NCI-H1092 treated with DMSO at 0.1 percent for 48 hours (cell line): ENCODE data around the gene RFC5.
"Not testable (repeated sequence)": the region's sequence is repeated elsewhere in the genome, so short reads cannot be mapped to it uniquely, and the experiment has no call there.

Experiments used
- DNase-seq: peaks from one replicate; lab custom pipeline; 2025; lab: John Stamatoyannopoulos, UW

The RFC5 gene, protein sequence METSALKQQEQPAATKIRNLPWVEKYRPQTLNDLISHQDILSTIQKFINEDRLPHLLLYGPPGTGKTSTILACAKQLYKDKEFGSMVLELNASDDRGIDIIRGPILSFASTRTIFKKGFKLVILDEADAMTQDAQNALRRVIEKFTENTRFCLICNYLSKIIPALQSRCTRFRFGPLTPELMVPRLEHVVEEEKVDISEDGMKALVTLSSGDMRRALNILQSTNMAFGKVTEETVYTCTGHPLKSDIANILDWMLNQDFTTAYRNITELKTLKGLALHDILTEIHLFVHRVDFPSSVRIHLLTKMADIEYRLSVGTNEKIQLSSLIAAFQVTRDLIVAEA

DNA sequence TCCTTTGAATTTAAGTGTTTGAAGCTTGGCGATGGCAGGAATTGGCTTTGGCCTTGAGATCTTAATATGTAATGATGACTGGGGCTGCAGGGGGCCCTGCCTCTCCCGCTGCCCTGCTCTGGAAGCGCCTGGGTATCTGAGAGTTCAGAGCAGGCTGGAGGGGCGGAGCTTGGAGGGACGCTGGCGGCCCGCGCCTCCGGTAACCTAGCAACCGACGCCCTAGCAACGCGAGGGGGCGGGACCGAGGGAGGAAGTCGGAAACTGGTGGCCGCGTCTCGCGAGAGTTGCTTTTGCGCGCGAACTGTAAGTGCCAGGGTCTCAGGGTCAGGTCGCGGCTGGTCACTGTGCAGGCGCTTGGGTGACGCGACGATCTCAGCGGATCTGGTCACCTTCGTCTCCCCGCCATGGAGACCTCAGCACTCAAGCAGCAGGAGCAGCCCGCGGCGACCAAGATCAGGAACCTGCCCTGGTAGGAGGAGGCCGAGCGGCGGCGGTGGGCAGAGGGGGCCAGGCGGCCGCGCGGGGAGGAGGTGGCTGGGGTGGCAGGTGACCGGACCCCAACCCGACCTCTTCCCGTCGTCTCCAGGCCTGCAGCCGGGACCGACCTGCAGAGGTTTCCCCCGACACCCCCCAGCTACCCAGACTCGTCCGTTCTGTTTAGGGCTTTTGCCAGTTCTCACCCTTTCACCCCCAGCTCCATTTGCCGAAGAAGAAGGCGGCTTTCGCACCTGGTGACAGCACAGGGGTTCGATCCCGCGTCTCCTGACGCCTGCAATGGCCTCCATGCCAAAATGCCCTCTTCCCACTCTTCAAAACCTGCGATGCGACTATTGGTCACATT, at the start of gene RFC5:
RFC5 (plus strand) TSS at position 280 of the 841 bp plus-strand sequence; CDS start at position 405, 125 bp downstream.
- peak; percentile 96 for DNase-seq

DNA sequence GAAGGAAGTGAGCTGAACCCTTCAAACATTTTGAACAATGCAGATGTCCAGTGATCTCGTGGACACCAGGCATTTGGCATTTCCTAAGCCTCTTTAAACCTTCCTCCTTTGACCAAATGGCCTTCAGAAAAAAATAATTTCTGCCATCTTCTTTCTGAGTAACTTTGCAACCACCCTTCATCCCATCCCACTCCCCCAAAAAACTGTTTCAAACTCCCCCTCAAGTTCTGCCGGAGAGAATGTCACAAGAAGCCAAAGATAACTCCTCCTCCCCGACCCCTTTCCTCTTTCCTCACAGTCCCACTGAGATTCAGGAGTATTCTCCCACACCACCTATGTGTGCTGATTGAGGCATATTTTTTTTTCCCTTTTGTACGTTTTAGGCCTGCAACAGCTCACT, 49.5 kb upstream of the RFC5 start:
- no peak for DNase-seq

DNA sequence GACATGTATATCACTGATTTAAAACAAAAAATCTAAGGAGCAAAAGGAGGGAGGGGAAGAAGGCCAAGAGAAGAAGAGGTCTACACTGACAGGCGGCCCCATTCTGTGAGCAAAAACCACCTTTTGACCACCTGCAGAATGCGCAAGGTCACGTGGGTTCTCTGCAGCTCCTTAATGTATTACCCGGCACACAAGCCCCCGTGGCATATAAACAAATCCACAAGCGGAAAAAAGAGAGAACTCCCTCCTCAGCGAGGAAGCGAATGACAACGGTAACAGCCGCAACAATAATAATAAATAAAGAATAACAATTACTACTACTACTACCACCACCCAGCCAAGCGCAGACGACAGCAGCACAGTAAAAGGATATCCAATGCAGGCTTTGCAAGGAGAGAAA, 49.0 kb upstream of the RFC5 start:
- DNase-seq = no peak

DNA sequence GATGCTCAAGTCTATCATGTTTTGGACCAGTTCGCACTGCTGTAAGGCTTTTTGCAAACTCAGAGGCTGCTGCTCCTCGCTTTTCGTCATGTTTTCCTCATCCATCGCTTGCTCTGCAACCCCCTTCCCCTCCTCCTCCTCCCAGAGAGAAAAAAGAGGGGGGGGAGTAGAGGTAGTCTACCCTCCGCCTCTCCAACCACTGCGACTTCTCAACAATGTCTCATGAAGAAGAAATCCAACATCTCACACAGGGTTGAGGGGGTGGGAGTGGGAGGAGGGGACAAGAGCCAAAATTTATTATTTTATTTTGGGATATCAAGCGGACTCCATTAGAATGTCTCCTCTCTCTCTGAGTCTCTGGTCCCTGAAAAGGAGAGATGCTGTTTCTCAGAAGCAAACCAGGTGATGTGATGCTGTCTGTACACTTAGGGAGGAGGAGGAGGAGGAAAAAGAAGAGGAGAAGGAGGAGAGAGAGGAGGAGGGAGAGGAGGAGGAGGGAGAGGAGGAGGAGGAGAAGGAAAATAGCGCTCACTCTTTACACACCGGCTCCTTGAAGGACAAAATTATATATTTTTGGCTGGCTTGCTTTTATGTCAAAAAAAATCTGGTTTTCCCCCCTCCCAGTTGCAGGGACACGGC, 48.2 kb upstream of the RFC5 start:
- DNase-seq = no peak

DNA sequence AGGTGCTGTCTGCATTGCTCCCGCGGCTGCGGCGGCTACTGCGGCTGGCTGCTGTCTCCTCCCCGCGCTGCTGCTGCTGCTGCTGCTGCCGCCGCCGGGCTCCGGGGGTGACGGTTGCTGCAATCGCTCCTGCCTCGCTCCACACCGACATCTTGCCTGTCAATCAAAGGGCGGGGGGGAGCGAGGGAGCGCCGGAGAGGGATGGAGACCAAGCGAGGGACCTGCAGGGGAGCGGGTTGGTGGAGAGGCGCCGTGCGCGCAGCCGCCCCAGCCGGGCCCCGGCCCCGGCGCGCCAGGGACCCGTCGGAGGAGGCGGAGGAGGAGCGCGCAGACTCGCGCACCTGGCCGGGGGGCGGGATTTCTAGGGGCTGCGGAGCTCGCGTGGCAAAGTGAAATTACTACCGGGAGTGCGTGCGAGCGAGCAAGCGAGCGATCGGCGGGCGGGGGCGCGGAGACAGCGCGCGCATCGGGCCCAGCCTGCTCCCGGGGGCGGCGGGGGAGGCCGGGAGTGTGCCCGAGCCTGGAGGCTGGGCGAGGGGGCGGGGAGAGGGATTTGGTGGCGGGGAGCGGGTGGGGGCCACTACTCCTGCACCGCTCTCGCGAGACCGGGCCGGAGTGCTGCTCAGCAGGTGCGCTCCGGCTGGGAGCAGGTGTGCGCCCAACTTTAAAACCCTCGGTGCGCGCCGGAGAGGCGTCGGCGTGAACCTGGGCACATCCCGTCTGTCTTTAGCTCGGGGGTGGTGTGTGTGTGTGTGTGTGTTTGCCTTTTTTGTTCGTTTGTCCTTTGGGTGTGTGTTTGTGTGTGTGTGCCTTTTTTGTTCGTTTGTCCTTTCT, 47.5 kb upstream of the RFC5 start, which contains the start of gene KSR2:
KSR2 (minus strand) TSS at position 165 of the 834 bp plus-strand sequence. CDS start 735 bp downstream, outside the sequence.
- peak; percentile 84 for DNase-seq

DNA sequence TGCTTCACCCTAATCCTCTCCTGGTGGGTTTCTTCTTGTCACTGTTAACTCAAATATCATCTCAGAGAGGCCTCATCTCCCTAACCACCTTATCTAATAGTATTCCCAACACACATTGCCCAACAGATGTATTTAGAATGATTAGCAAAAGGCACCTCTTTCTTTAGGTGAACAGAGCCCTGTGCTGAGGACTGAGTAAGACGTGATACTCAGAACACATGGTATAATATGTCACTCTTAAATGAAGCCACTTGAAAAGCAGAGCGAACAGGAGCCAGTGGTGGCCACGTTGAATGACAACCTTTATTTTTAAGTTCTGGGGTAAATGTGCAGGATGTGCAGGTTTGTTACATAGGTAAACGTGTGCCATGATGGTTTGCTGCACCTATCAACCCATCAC, 46.2 kb upstream of the RFC5 start:
- no peak for DNase-seq

DNA sequence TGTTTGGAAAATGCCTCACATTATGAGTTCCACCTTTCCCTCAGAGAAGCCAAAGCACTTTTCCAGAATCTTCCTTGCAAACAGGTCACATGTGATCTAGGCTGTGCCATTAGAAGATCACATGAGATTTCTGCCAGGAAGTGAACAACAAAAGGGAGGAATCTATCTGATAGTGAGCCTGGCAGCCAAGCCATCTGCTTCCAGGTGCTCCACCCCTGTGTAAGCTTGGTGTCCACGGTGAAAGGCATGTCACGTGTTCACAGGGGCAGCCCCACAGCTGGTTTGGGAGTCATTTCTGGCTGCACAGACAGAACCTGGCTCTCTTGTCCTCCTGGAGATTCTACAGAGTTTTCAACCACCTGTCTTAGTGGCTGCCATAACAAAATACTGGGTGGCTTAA, 44.2 kb upstream of the RFC5 start:
- DNase-seq = no peak

DNA sequence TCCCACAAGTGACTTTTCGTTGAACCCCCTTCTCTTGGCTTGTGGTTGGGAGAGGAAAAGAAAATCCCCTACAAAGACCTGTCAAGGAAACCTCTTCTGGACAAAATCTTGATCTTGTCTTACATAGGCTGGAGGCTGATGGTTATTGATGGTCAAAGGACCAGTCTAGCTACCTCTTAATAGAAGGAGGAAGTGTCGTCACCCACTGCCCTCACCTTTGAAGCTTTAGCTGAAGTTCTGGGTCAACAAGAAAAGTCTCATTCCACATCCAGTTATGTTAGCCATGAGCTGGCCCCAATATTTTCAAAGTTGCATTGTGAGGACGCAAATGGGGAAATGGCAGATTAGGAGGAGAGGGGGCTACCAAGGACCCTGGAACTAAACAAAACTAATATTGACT, 41.5 kb upstream of the RFC5 start:
- DNase-seq = no peak

DNA sequence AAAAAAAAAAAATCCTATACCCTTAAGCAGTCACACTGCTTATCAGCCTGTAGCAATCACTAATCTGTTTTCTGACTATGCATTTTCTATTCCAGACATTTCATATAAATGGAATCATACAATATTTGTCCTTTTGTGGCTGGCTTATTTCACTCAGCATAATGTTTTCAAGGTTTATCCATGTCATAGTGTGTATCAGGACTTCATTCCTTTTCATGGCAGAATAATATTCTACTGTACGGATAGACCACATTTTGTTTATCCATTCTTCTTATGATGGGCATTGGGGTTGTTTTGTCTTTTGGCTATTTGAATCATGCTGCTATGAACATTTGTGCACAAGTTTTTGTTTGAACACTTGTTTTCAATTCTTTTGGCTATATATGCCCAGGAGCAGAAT, 39.1 kb upstream of the RFC5 start:
- no peak for DNase-seq

DNA sequence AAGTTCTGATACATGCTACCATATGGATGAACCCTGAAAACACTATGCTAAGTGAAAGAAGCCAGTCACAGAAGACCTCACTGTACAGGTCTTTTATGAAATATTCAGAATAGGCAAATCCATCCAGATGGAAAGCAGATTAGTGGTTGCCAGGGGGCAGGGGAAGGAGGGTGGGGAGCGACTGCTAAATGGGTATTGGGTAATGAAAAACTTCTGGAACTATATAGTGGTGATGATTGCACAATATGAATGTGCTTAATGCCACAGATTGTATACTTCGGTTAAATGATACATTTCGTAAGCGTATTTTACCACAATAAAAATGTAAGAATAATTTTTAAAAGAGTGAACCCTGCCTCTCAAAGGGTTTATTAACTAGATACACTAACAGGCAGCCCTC, 35.9 kb upstream of the RFC5 start:
- no peak for DNase-seq

DNA sequence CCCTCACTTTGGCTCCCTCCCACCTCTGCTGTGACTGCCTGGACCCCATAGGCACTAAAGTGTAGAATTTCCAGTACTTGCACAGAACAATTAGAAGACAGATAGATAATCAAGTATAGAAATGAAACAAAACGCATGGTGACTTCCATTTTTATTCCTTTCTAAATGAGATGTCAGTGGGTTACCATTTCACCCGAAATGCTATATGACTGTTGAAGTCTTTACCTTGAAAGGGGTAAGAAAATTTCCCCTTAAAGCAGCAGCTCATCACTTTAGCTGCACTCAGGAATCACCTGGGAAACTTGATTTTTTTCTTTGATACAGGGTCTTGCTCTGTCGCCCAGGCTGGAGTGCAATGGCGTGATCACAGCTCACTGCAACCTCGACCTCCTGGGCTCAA, 35.2 kb upstream of the RFC5 start:
- no peak for DNase-seq

DNA sequence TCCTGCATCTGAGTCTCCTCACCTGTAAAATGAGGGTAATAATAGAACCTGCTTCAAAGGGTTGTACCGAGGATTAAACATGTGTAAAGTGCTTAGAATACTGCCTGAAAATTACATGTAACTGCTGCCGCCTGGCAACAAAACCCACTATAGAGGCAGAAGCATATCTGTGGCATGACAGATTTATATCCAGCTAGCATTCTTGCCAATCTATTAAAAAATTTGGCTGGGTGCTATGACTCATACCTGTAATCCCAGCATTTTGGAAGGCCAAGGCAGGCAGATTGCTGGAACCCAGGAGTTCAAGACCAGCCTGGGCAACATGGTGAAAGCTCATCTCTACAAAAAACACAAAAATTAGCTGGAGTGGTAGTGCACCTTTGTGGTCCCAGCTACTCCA, 31.3 kb upstream of the RFC5 start:
- no peak for DNase-seq

DNA sequence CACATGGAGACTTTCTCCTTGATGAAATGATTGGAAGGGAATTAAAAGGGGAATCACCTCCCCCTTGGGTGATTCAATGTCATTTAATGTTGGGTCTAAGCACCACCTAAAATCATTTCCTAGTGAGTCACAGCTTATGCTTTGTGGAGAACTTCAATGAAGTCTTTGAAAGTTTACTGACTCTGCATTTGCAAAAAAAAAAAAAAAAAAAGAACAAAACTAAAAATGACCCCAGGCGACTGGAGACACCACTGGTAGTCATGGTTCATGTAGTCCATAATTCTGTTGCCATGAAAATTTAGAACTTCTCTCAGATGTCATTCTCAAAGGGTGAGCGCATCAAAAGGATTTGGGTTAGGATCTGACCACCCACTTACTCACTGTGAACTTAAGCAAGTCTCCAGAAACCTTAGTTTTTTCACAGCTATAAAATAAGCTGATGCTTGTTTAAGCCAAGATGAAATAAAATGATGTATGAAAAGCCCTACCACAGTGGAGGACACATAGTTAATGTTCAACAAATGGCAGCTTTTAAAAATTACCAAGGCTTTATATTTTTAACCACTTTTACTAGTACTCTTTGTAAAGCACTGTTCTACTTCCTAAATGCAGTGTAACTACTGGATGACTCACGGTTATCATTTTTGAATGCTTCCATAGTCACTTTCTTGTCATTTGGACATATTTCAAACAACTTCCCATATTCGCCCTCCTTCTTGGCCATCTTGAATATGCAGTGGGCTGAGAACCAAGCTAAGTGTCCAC, 29.6 kb upstream of the RFC5 start:
- no peak for DNase-seq

DNA sequence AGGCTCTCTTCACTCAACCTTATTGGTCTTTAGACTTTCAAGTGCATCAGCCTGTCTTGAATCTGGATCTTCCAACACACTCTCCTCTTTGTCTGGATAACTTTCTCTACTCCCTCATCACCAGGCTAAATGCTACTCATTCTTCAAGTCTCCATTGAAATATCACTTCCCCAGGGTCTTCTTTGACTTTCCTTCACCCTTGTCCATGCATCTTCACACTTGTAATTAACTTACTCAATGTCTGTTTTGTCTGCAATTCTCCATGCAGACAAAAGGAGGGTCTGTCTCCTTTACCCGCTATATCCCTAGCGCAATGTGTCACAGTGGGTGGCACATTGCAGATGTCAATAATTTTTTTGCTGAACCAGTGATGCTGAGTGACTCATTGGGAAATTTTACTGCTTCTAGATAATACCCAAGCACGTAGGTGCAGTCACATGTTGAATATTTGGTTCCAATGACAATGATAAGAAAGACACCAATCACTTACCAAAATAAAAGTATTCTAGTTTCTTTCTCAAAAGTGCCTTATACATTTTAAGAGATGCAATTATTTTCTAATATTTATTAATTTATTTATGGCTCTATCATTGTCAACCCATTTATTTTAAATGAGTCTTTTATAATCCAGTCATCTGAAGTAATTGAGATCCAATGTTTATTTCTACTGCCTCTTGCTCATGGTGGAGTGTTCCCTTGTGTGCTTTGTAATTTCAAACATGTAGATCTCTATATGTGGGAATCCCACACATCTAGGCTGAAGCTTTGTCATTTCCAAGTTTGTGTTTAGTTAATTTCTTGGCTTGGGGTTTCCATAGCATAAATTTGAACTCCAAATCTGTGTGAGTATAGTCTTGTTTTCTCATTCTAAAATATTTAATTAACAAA, 21.7 kb upstream of the RFC5 start:
- no peak for DNase-seq

DNA sequence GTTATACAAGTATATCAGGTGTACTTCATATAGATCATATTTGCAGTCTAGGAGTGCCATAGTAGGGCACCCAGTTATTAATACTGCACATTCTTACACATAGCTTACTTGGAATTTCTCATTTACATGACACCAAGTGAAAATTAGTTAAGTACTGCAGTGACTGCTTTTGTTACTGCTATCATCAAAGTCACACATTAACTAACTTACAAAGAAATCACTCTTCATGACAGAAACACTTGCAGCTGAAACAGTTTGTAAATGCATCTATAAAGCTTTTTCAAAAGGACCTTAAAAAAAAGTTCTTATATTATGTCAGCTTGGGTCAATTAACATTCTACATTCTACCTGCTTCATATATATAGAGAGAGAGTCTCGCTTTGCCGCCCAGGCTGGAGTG, 17.8 kb upstream of the RFC5 start:
- DNase-seq = no peak

DNA sequence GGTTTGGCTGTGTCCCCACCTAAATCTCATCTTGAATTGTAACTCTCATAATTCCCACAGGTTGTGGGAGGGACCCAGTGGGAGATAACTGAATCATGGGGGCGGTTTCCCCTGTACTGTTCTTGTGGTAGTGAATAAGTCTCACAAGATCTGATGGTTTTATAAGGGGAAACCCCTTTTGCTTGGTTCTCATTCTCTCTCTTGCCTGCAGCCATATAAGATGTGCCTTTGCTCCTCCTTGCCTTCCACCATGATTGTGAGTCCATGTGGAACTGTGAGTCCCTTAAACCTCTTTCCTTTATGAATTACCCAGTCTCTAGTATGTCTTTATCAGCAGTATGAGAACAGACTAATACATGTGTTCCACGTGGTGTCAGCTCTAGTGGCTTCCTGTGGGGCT, 16.7 kb upstream of the RFC5 start:
- not testable (repeated sequence) for DNase-seq

DNA sequence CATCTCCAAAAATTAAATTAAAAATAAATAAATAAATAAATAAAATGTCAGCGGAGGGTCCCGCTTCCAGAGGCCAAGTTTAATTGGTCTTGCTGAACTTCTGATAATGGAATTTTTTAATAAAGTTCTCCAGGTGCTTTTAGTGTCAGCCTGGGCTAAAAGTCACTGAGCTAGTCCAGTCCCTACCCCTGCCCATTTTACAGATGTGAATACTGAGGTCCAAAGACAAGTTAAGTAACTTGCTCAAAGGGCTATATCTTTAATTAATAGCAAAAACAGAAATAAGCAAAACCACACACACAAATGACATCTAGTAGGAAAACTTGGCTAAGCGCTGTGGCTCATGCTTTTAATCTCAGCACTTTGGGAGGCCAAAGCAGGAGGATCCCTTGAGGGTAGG, 5.6 kb upstream of the RFC5 start:
- no peak for DNase-seq

DNA sequence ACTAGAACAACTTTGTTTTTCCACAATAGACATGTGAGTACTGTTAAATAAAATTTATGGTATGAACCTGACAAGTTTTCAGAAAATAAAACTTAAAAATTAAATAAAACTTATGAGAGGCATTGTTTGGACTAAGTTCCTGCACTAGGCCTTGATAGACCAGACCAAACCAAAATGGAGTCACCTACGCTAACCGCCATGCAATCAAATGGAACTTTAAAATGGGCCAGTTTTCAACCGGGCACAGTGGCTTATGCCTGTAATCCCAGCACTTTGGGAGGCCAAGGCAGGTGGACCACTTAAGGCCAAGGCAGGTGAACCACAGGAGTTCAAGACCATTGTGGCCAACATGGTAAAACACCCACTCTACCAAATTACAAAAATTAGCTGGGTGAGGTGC, 5.1 kb upstream of the RFC5 start:
- no peak for DNase-seq

DNA sequence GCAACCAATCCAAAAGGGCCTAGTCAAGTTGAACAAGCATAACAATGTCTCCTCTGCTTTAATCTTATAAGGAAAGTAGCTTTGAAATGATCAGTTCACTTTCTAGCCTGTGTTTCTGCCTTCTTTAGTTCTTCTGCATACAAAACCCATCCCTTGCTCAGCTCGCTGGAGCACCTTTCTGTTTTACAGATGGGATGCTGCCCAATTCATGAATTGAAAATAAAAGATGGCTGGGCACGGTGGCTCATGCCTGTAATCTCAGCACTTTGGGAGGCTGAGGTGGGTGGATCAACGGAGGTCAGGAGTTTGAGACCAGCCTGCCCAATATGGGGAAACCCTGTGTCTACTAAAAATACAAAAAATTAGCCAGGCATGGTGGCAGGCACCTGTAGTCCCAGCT, 4.5 kb upstream of the RFC5 start:
- no peak for DNase-seq

DNA sequence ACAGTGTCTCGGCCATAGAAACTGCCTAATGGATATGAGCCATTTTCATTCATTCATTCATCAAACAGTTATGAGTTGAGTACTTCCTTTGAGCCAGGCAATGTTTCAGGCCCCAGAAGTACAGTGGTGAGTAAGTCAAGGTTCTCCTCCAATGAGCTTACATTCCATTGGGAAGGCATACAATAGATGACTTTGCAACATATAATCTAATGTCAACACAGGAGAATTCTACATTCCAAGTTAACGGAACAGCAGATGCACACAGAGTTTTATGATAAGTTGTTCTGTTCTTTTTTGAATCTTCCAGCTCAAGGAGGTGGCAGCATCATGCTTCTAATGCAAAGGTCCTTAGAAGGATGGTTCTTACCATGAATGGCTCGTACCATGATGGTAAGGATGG, 3.2 kb upstream of the RFC5 start:
- no peak for DNase-seq
